GM18507 (cell line): Measurements from ENCODE around the gene HDAC4.

Experiments used
- DNase-seq: peaks from one replicate; pipeline ENCODE4 v3.0.0; 2011; ENCODE audit warnings: low read depth; ENCODE audit not compliant: insufficient read length; ENCODE audit errors: extremely low spot score
- FAIRE-seq: peaks from 2 replicates; lab custom pipeline; 2011; peaks lifted over from hg19 to GRCh38; lab: Jason Lieb, UNC

The HDAC4 gene

DNA sequence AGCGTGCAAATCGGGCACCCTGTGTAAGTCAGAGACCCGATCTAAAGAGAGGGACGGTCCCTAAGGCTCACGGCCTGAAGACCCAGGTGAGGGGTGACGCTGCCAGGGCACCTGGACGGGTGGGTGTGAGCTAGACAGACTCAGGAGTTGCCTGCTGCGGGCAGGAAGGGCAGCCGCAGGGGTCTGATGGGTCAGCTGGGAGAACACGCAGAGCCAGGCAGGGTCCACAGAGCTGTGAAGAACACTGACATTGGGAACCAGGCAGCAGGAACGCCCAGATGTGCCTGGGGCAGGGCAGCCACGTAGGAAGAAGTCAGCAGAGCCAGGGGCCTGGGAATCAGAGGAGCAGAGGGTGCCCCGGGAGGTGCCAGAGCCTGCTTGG, 25.9 kb downstream of the HDAC4 start:
- no peak for FAIRE-seq
- DNase-seq, result no peak

DNA sequence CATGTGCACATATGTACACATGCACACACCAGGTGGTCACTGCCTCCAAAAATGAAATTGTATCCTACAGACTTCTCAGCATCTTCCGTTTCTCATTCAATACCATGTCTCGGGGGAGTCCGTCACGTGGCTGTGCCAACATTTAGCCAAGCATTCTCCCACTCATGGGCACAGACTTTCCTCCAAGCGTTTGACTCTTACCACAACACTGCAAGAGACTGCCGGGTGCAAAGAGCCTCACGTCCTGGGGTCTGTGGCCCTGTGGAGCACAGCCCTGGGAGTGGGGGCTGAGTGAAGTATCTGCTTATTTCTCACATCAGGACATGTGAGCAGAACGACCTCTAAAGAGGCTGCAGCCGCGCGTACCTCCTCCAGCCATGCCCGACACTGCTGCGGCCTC, 28.0 kb downstream of the HDAC4 start:
- DNase-seq (no peak), FAIRE-seq (no peak)

DNA sequence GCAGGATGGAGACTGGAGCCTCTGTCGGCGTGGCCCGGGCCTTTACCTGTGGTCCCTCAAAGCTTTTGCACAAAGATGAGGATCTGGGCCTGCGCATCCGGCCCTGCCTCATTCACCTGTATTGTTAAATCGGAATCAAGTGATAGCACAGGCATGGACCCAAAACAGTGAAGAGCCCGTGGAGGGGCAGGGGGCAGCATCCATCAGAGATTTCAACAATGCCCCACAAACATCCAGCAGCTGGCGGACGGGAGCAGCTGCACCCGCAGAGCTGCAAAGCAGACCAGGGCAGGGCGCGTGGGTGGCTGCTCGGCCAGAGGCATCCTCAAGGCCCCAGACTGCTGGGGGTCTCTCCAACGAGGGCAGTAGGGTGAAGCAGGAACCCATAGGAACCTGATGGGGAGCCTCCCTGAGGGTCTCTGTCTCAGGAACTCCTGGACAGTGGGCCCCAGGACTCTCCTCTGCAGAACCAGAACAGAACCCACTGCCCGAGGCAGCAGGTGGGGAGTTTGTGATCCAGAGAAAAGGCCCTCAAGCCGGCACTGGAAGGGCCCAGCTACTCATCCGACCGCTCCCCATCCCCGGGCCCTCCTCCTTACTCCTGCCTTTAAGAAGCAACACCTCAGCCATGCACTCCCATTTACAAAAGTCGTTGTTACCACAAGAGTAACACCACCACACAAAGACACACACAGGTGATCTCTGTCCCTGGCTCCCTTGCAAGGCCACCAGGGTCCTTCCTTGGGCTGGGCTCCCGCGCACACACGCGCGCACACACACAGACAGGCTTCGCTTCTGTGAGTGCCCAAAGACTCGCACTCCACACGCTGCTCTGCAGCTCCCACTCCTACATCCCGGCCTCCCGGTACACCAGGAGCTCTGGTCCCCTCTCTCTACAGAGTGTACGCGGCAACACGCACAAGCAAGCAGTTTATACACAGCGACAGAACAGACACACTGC, 28.8 kb downstream of the HDAC4 start:
- FAIRE-seq, result no peak

DNA sequence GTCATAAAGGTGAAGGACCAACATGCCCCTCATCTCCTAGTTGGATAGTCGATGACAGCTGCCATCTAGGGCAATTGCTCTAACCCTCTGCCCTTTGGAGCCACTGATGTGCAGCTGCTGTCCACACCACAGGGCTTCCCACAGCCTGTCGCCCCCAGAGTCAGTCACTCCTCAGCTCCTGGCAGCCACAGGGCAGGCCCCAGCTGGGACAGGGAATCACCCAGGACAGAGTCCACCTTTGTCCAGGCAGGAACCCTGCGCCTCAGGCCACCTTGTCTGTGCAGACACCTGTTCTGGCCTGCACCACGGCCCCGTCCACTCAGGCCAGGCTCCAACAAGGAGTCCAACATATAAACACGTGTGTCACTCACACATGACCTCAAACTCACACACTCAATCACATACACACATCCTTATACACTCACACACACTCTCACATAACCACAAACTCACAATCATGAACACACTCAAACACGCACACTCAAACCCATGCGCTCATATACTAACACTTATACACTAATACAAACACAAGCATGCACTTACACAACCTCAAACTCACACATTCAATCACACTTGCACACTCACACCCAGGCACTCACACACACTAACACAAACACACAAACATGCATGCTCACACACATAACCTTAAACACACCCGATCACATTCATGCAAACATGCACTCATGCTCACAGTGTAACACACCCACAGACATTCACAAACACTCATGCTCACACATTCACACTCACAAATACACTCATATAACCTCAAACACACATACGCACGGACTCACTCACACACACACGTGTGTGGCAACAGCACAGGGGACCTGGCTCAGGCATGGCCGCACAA, 29.7 kb downstream of the HDAC4 start:
- DNase-seq, result no peak
- FAIRE-seq, result no peak

More for the DNA sequence above, 28.8 kb downstream of the HDAC4 start:
- no peak for DNase-seq

DNA sequence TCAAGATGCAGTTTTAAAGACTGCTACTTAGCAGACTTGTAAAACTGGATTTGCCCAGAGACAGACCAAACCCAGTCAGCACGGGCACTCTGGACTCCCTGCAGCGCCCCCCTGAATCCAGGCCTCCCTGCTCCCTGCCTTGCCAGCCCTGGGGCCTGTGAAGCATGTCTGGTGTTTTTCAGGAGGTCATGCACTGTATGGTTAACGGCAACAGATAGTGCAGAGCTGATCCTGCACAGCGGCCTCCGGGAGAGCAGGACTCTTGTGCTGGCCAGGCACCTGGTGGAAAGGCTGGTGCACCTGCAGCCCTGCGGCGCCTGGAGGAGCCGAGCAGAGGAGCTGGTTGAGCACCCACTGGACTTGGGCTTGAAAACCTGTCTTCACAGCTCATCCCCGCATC, 30.4 kb downstream of the HDAC4 start:
- DNase-seq (no peak), FAIRE-seq (no peak)

DNA sequence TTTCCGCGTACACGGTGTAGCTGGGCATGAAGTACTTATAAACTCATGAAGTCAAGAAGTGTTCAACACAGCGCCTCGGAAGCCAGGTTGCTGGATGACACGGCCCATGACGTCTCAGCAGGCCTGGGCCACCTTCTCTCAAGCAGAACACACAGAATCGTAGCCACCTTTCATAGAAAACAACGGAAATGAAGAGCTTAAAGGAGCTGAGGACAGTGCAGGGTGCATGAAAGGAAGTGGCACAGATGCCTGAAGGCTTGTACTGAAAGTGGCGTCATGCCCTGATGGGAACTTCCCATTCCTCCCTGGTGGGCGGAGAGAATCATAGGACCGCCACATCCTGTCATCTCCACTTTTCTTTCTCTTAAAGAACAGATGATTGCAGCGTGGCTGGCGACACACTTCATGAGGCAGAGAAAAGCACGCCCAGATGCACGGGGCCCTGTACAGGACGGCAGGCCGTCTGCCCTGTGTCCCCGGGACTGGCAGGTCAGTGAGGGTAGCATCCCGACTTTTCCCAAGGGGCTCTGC, 31.1 kb downstream of the HDAC4 start:
- FAIRE-seq, result peak; percentile 97
- DNase-seq, result peak; percentile 69

DNA sequence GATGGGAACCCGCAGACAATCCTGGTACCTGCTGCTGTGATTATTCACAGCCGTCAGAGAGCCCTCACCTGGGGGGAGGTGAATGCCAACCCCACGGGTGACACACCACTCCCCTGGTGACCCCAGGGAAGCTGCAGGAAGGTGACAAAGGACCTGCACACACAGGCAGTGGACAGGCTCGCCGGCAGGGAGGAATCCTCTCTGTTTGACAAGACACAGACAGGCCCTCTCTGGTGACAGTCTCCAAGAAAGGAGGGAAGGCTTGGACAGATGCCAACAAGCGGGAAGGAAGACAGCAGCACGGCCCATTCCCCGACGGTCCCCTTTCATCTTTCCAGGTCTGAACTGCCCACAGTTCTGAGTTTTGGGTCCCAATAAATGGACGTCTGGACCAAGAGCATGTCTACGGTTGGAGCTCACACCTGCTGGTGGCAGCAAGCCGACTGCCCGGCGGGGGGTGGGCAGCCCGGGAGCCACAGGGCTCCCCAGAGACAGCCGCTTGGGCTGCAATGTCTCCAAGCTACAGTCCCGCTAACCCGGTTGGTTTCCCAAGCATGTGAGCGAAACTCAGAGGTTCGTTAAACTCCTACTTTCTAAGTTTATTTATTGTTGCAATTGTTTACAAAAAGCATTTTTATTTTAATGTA, 31.8 kb downstream of the HDAC4 start:
- peak; percentile 12 for FAIRE-seq
- no peak for DNase-seq

DNA sequence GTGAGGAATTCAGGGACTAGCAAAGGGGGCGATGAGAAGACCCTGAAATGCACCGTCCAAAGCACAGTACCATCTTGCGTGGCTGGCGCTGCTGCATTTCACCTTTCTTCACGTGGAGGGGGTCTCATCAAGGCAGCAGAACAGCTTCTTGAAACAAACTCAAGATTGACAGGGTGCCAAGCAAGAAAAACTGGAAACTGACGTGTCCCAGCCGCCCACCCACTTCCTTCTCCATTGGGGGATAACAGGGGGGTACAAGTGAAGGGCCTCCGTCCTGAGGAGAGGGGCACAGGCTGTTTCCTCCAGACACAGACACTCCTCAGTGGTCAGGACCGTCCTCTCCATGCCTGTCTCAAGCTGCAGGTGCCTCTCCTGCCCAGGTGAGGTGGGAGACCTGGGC, 32.5 kb downstream of the HDAC4 start:
- no peak for DNase-seq
- FAIRE-seq, result no peak

DNA sequence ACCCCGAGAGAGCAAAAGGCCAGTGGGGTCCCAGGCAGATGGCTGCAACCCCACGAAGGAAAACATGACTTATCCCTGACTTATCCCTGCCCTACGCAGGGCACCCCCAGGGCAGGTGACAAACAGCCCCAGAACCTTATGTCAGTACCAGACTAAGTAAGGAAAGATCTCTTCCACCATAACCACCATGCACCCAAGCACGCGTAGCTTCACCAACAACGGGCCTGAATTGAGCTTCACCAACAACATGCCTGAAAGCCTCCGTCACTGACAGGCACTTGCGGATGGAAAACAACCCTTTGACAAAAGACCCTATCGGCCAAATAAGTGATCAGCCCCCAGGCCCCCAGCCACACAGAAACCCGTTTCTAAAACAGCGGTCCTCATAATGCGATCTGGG, 34.1 kb downstream of the HDAC4 start:
- DNase-seq (no peak), FAIRE-seq (no peak)

DNA sequence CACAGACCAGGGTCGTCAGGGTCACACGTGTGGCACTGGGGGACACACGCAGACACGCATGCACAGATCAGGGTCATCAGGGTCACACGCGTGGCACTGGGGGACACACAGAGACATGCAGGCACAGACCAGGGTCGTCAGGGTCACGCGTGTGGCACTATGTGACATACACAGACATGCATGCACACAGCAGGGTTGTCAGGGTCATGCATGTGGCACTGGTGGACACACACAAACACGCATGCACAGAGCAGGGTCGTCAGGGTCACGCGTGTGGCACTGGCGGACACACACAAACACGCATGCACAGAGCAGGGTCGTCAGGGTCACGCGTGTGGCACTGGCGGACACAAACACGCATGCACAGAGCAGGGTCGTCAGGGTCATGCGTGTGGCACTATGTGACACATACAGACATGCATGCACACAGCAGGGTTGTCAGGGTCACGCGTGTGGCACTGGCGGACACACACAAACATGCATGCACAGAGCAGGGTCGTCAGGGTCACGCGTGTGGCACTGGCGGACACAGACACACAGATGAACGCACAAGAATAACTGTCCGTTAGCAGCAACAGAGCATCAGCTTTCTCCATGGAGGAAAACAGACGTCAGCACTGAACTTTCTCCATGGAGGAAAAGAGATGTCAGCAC, 34.9 kb downstream of the HDAC4 start:
- no peak for FAIRE-seq
- no peak for DNase-seq

DNA sequence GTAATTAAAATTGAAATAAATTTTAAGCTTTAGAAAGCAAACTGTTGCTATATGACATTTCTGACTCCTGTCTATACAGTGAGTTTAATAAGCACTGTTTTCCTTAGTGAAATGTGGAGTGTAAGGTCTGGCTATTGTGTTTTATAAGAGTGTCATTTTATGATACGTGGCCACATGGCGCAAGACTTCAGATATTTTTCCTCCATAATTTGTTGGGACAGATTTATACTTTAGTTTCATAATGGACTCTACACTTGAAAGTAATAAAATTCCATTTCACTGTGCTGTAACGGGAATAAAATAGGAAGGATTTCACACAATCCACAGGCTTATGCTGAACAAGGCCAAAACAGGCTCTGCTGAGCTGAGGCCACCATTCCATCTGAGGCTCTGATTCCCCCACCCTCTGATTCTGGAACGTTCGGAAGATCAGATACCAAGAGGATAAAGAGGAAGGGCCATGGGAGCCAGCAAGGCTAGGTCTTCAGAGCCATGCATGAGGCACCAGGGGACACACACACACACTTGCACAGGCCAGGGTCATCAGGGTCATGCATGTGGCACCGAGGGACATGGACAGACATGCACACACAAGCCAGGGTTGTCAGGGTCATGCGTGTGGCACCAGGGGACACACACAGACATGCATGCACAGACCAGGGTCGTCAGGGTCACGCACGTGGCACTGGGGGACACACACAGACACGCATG, 35.6 kb downstream of the HDAC4 start:
- FAIRE-seq (no peak), DNase-seq (no peak)

DNA sequence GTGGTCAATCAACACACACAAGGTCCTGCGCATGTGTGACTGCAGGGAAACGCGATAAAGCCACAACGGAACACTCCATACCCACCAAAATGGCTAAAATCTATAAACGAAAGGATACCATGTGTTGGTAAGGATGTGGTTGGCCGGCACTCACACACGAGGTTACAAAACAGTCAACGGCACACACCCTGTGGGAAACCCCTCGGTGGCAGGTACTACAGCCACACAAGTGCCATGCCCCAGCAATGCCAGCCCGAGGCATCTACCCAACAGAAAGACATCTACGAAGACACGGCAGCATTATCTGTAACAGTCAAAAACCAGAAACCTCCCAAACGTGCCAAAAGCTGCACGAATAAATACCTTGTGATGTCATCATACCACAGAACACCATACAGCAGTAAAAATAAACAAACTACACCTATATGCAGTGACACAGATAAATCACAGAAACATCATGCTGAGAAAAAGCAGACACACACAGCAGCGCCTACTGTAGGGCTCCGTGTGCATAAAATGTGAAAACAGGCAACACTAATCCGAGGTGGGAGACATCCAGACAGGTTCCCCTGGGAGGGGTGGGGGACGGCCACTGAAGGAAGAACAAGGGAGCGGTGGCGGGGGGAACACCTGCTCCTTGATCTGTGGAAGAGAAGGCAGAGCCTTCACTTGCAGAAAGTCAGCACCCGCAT, 36.7 kb downstream of the HDAC4 start:
- no peak for DNase-seq
- FAIRE-seq, result no peak

DNA sequence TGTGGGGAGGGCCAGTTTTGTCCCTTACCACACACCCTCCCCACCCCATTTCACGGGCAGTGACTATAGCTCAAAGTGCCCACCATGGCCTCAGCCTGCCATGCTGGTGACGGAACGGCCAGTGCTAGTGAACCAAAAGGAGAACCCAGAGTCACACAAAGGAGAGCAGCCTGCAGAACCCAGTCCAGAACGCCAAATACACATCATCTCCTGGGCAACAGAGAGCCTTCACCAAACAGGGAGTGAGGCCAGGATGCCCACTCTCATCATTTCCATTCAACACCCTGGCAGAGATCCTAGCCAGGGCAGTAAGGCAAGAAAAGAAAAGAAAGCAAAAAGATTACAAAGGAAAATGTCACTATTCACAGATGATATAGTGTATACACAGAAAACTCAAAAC, 38.3 kb downstream of the HDAC4 start:
- DNase-seq (no peak), FAIRE-seq (no peak)

DNA sequence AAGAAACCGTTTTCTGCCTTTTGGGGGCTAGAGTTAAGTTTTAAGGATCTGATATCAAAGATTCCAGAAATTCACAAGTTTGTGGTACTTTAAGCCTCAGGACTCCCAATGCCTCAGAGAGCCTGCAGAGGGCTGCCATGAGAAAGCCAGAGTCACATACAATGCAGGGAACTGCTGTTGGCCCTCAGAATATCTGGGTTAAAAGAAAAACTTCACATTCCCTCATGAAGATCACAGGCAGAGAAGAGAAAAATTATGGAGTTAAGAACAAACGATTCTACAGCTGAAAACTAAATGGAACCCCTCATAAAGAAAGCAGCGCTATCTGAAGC, 39.5 kb downstream of the HDAC4 start:
- DNase-seq, result no peak
- no peak for FAIRE-seq

DNA sequence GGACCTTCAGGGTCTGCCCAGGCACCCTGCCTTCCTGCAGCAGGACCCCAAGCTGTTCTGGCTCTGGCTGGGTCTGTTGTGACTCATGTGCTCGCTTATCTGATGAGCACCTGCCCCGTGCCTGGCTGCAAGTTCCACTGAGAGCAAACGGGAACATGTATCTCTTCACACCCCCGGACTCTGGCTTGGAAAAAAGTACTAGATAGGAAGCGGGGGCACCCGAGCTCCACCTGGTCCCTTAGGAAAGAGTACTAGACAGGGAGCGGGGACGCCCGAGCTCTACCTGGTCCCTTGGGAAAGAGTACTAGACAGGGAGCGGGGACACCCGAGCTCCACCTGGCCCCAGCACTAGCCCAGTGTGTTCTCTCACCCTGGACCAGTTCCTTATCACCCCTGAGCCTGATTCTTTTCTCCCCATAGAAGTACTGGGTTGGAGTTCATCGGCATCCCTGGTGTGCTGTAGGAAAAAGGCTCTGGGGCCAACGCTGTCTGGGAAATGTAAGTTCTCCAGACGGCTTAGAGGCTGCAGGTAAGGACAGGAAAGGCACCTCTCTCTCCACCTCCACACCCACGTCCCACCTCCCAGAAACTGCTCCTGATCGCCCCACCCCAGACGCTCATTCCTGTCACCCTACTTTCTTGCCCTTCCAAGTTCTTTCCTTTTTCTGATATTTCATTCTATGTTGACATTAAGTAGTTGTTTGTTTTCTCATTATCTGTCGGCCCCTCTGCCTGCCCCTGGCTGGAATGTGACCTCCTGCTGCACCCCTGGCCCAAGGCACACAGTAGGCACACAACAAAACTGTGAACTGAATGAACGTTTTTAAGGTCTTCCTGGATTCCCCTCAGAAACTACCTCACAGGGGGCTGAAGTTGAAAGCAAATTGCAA, 40.2 kb downstream of the HDAC4 start:
- FAIRE-seq (no peak), DNase-seq (no peak)

DNA sequence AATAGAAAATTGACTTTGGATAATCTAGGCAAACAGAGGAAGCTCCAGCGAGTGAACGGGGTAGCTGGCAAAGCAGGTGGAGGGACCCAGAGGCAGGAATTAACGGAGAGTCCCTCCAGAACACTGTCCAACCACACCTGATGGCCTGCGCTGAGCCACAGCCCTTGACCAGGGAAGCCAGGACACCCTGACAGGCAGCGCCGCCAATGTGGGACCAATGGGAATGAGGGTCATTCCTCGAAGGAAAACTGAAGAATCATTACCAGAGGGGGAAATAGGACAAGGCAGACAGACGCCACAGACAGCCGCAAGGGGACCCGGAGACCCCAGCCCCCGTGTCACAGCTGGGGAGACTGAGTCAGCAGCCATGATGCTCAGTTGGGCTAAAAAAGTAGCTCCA, 40.8 kb downstream of the HDAC4 start:
- DNase-seq, result no peak
- no peak for FAIRE-seq

DNA sequence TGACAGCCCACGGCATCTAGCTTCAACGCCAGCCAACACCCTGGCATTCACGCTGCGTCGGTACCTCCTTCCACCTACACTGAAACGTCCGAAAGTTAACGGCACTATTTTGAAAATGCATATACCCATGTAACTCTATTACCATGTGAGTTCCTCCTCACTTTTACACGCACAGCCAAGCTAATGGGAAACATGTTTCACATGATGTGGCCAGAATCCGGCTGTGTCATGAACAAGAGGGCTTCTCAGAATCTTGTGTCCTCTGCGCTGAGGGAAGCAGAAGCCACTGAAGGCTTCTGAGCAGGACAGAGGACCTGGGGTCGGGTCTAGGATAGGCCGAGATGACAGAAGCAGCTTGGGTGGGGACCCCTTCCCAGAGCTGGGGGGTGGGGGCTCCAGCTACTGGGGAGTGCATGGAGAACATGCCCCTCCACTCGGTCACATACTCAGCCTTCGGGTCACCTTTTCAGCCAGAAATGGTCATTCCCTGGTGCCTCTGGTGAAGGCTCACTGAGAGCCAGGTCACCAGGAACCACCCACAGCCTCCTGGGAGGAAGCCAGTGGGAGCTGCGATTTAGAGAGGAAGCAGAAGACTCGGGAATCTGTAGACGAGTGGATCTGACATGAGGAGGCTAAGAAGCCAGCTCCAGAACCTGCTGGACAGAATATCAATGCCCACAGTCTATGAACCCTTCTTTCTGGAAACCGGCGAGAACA, 41.5 kb downstream of the HDAC4 start:
- FAIRE-seq, result no peak
- DNase-seq, result no peak
